Activated T-helper 2 cell treated with anti-CD3 and anti-CD28 coated beads, Interferon-gamma antibody, Interleukin-2, Interleukin-4, amounts not matched to agents 10 μg/mL and 5 μg/mL and 100 μg/mL, durations not matched to agents 14 hours and 24 hours and 36 hours (primary cell): ENCODE data around the gene MYOM3. TPM values are rescaled to one million over a fixed set of nuclear protein-coding genes. Genes with fewer than 3 reads are reported as not detected.
"Not testable (repeated sequence)": the region's sequence is repeated elsewhere in the genome, so short reads cannot be mapped to it uniquely, and the experiment has no call there.

ENCODE experiments used
- DNase-seq: peaks from one replicate; pipeline ENCODE4 v3.0.0; 2021; ENCODE audit warnings: low spot score
- H3K27ac Mint-ChIP-seq: one replicate; pipeline ENCODE4 v1.8.0; 2021; ENCODE audit warnings: mixed read lengths
- H3K27me3 Mint-ChIP-seq: one replicate; pipeline ENCODE4 v1.8.0; 2021; ENCODE audit warnings: low read depth, mixed read lengths
- H3K36me3 Mint-ChIP-seq: one replicate; pipeline ENCODE4 v1.8.0; 2021; ENCODE audit warnings: low read depth, mixed read lengths
- H3K4me1 Mint-ChIP-seq: one replicate; pipeline ENCODE4 v1.8.0; 2021; ENCODE audit warnings: low read depth, mixed read lengths
- H3K4me3 Mint-ChIP-seq: one replicate; pipeline ENCODE4 v1.8.0; 2021; ENCODE audit warnings: low read depth, mild to moderate bottlenecking, moderate library complexity, mixed read lengths
- H3K9me3 Mint-ChIP-seq: one replicate; pipeline ENCODE4 v1.8.0; 2021; ENCODE audit warnings: mixed read lengths
- intact Hi-C: fragments of 100-400 bp; cut with micrococcal nuclease; formaldehyde crosslinking; loops from one replicate; pipeline ENCODE4 v1.15.1; 2023
- total RNA-seq: library from RNA; stranded (reverse); gene quantifications from 2 replicates; pipeline ENCODE4 v1.2.3, GENCODE V29; 2022

Gene MYOM3
- total RNA-seq, 1 donor from 2014 or later: not detected

DNA sequence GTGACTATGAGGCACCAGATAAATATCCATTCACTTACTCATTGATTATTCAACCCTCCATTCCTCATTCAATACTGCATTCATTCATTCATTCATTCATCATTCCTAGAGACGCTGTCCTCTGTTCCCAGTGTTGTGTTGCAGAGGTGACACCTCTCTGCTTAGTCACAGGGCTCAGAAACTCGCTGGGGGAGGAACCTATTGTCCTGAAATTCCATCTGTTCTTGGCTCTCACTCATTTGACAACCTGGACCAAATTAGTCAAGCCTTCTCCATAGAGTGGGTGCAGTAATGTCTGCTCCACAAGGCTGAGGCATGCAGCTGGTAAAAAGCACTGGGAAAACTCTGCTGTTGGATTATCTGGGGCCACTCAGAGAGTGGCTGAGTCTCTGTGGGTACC lies 49.7 kb downstream of the MYOM3 start:
- Mint-ChIP-seq H3K27me3 (peaks cover 9% of the 10 kb centered on the region), H3K36me3 (no peaks in the 10 kb centered on the region), H3K4me3 (no peak overlapping the region), H3K4me1 (no peaks in the 10 kb centered on the region), H3K9me3 (peaks cover 4% of the 10 kb centered on the region), H3K27ac (no peak overlapping the region)
- no peak for DNase-seq
- intact Hi-C loops: no loop called here

- Mint-ChIP-seq H3K4me1 (no peaks in the 10 kb centered on the region), H3K27me3 (peaks cover 6% of the 10 kb centered on the region), H3K36me3 (no peaks in the 10 kb centered on the region), H3K9me3 (peaks cover 4% of the 10 kb centered on the region), H3K27ac (no peak overlapping the region), H3K4me3 (no peak overlapping the region)
- DNase-seq: no peak
- intact Hi-C loops: no loop called here
These were observed 51.5 kb downstream of the MYOM3 start for GRCh38 chr1:24060482-24060881.

- intact Hi-C loops: no loop called here
- no peaks in the 10 kb centered on the region for H3K4me1 Mint-ChIP-seq
- H3K36me3 Mint-ChIP-seq: no peaks in the 10 kb centered on the region
- no peak overlapping the region for H3K27ac Mint-ChIP-seq
- peaks cover 5% of the 10 kb centered on the region for H3K27me3 Mint-ChIP-seq
- H3K4me3 Mint-ChIP-seq: no peak overlapping the region
- peaks cover 4% of the 10 kb centered on the region for H3K9me3 Mint-ChIP-seq
- no peak for DNase-seq
These were observed 53.1 kb downstream of the MYOM3 start for GRCh38 chr1:24058671-24059455.

DNA sequence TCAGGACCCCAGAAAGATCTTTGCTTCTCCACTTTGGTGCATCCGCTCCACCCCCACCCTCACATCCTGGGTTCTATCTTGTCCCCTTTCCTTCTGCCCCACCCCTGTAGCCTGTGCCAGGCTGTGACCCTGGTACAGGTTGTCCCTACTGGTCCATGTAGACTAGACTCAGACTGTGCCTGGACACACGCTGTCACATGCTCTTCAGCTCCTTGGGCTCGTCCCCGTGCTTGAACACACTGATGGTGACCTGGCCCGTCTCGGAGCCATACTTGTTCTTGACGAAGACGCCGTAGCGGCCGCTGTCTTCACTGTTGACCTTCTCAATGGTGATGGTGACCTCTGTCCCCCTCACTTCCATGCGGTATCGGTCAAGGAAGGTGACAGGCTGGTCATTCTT lies 54.8 kb downstream of the MYOM3 start:
- peaks cover 2% of the 10 kb centered on the region for H3K9me3 Mint-ChIP-seq
- no peak overlapping the region for H3K4me3 Mint-ChIP-seq
- no peaks in the 10 kb centered on the region for H3K36me3 Mint-ChIP-seq
- no peaks in the 10 kb centered on the region for H3K4me1 Mint-ChIP-seq
- no peak overlapping the region for H3K27ac Mint-ChIP-seq
- DNase-seq: no peak
- H3K27me3 Mint-ChIP-seq: peaks cover 5% of the 10 kb centered on the region
- intact Hi-C loops: no loop called here

GRCh38 chr1:24055681-24056080 lies 56.3 kb downstream of the MYOM3 start:
- no peak for DNase-seq
- Mint-ChIP-seq H3K27me3 (peaks cover 5% of the 10 kb centered on the region), H3K27ac (no peak overlapping the region), H3K9me3 (no peaks in the 10 kb centered on the region), H3K4me1 (no peaks in the 10 kb centered on the region), H3K4me3 (no peak overlapping the region), H3K36me3 (no peaks in the 10 kb centered on the region)
- intact Hi-C loops: no loop called here

- DNase-seq: no peak
- intact Hi-C loops: no loop called here
- peaks cover 1% of the 10 kb centered on the region for H3K27me3 Mint-ChIP-seq
- no peaks in the 10 kb centered on the region for H3K4me1 Mint-ChIP-seq
- H3K27ac Mint-ChIP-seq: no peak overlapping the region
- H3K4me3 Mint-ChIP-seq: no peak overlapping the region
- no peaks in the 10 kb centered on the region for H3K36me3 Mint-ChIP-seq
- H3K9me3 Mint-ChIP-seq: no peaks in the 10 kb centered on the region
These were observed 59.7 kb downstream of the MYOM3 start for GRCh38 chr1:24052220-24052619.

DNA sequence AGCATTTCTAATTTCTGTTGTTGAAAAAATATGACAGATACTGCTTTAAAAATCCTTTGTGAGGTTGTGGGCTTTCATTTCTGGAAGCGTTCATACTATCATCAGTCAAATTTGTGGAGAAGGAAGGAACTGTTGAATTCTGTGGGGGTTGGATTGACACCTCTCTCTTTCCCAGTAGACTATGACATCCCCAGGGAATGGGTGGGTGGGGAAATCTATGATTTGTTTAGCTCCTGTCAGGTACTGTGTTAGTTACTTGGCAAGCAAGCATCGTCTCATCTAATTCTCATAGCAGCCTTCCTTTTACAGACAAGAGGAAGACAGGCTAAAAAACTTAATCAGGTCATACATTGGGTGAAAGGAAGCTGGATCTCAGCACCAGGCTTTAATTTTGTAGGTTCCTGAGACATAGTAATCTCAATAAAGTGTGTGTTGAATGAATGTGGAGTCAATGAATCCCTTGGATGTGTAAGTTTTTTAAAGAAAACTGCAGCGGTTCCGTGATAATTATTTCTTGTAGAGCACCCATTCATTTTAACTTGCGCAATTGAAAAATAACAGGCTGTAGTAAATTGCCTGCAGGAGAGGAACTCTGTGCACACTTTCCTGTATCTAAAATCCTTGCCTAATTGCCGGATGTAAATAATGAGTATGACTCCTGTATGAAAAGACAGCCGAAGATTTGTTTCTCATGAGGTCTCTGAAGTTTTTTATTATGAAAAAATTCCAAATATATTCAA lies 60.6 kb downstream of the MYOM3 start:
- Mint-ChIP-seq H3K4me1 (peaks cover 5% of the 10 kb centered on the region), H3K27me3 (peaks cover 1% of the 10 kb centered on the region), H3K36me3 (no peaks in the 10 kb centered on the region), H3K9me3 (no peaks in the 10 kb centered on the region), H3K4me3 (no peak overlapping the region), H3K27ac (no peak overlapping the region)
- DNase-seq: no peak
- intact Hi-C loops: no loop called here

- Mint-ChIP-seq H3K4me1 (peaks cover 12% of the 10 kb centered on the region), H3K4me3 (no peak overlapping the region), H3K27ac (no peak overlapping the region), H3K36me3 (no peaks in the 10 kb centered on the region), H3K9me3 (no peaks in the 10 kb centered on the region), H3K27me3 (peaks cover 1% of the 10 kb centered on the region)
- DNase-seq: no peak
- intact Hi-C loops: no loop called here
These were observed 62.2 kb downstream of the MYOM3 start for GRCh38 chr1:24049733-24050132.

GRCh38 chr1:24048894-24049293 lies 63.0 kb downstream of the MYOM3 start:
- H3K36me3 Mint-ChIP-seq, H3K9me3 Mint-ChIP-seq, intact Hi-C loops, H3K4me3 Mint-ChIP-seq, H3K27ac Mint-ChIP-seq, DNase-seq, H3K27me3 Mint-ChIP-seq: not testable (repeated sequence)
- H3K4me1 Mint-ChIP-seq: peaks cover 12% of the 10 kb centered on the region

DNA sequence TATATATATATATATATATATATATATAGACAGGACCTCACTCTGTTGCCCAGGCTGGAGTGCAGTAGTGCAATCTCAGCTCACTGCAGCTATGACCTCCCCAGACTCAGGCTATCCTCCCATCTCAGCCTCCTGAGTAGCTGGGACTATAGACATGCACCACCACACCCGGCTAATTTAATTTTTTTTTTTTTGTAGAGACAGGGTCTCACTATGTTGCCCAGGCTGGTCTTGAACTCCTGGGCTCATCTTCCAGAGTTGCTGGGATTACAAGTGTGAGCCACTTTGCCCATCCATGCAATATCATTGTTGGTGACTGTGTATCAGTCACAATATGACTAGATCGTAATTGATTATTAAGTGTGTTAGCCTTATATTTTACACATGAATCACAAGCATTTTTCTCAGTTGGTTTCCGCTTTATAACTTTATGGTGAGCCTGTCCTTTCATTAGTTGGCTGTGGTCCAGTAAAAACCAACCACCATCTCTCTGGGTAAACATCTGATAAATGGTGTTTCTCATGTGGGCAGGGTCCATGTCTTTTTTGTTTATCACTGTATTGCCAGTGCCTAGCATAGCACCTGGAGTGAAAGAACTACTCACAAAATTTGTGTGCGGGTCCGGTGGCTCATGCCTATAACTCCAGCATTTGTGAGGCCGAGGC lies 63.6 kb downstream of the MYOM3 start:
- Mint-ChIP-seq H3K27ac (no peak overlapping the region), H3K27me3 (no peaks in the 10 kb centered on the region), H3K36me3 (no peaks in the 10 kb centered on the region), H3K4me1 (peaks cover 12% of the 10 kb centered on the region), H3K4me3 (no peak overlapping the region), H3K9me3 (no peaks in the 10 kb centered on the region)
- intact Hi-C loops: no loop called here
- DNase-seq: no peak

GRCh38 chr1:24047110-24047477 lies 64.8 kb downstream of the MYOM3 start:
- peaks cover 2% of the 10 kb centered on the region for H3K27me3 Mint-ChIP-seq
- H3K27ac Mint-ChIP-seq: no peak overlapping the region
- peaks cover 12% of the 10 kb centered on the region for H3K4me1 Mint-ChIP-seq
- H3K9me3 Mint-ChIP-seq: no peaks in the 10 kb centered on the region
- H3K4me3 Mint-ChIP-seq: no peak overlapping the region
- DNase-seq: no peak
- H3K36me3 Mint-ChIP-seq: no peaks in the 10 kb centered on the region
- intact Hi-C loops: no loop called here

DNA sequence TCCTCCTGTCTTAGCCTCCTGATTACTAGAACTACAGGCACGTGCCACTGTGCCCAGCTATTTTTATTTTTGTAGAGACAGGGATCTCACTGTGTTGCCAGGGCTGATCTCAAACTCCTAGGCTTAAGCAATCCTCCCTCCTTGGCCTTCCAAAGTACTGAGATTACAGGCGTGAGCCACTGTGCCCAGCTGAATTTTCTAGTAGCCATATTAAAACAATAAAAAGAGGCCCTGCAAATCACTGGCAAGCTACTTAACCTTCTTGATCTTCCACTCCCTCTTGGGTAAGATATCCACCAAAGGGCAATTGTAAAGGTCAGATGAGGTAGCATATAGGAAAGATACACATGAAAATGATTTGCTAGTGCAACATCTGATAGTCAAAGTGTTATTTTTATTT lies 66.2 kb downstream of the MYOM3 start:
- H3K27me3 Mint-ChIP-seq: peaks cover 2% of the 10 kb centered on the region
- no peak overlapping the region for H3K27ac Mint-ChIP-seq
- DNase-seq: no peak
- no peaks in the 10 kb centered on the region for H3K36me3 Mint-ChIP-seq
- intact Hi-C loops: no loop called here
- peaks cover 12% of the 10 kb centered on the region for H3K4me1 Mint-ChIP-seq
- no peaks in the 10 kb centered on the region for H3K9me3 Mint-ChIP-seq
- no peak overlapping the region for H3K4me3 Mint-ChIP-seq

DNA sequence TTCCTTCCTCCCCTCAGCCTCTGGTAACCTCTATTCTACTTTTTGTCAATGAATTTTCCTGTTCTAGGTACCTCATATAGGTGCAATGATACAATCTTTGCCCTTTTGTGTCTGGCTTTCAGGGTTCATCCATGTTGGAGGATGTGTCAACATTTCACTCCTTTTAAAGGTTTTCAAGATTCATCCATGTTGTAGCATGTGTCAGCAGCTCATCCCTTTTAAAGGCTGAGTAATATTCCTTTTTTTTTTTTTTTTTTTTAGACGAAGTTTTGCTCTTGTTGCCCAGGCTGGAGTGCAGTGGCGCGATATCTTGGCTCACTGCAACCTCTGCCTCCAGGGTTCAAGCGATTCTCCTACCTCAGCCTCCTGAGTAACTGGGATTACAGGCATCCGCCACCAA lies 67.3 kb downstream of the MYOM3 start:
- H3K36me3 Mint-ChIP-seq, H3K27ac Mint-ChIP-seq, intact Hi-C loops, DNase-seq, H3K9me3 Mint-ChIP-seq, H3K27me3 Mint-ChIP-seq, H3K4me3 Mint-ChIP-seq: not testable (repeated sequence)
- H3K4me1 Mint-ChIP-seq: peaks cover 12% of the 10 kb centered on the region
